IMR-90 (cell line): ENCODE measurements around the gene FLRT1. TPM values are rescaled to one million over a fixed set of nuclear protein-coding genes. Genes with fewer than 3 reads are reported as not detected.

Source experiments
- ATAC-seq: fragments of 200-7000 bp; cut with Tn5 transposase; 2 replicates; pipeline ENCODE4 v1.9.1; 2020; ENCODE audit warnings: low read depth, mild to moderate bottlenecking, moderate library complexity
- BruUV-seq: library from RNA; stranded (reverse); fragments of 400-500 nt; replicated peaks from 2 replicates; lab custom pipeline; 2021; lab: Mats Ljungman, UMichigan
- CTCF ChIA-PET: fragments of 300-600 bp; formaldehyde crosslinking; extraction: SDS; loops from one replicate; lab custom pipeline; 2021; ENCODE audit warnings: antibody characterized with exemption; lab: Yijun Ruan, JAX
- POLR2A ChIA-PET: fragments of 300-600 bp; sonication (Branson Sonifier 250); formaldehyde crosslinking; loops from one replicate; lab custom pipeline; 2022; ENCODE audit warnings: antibody characterized with exemption; ENCODE audit not compliant: unreplicated experiment; lab: Charles Lee
- DNase-seq: peaks from one replicate; pipeline ENCODE4 v3.0.0; 2013
- H2AFZ ChIP-seq: replicated peaks from 2 replicates; pipeline ENCODE3; 2013; ENCODE audit warnings: low read length, mild to moderate bottlenecking; ENCODE audit not compliant: poor library complexity
- H2AK5ac ChIP-seq: 2 replicates; pipeline ENCODE4 v1.6.1; 2013; ENCODE audit warnings: low read depth, low read length, inconsistent platforms
- H2AK9ac ChIP-seq: replicated peaks from 2 replicates; pipeline ENCODE3; 2013; ENCODE audit warnings: mild to moderate bottlenecking, low read depth, low read length, moderate library complexity; ENCODE audit not compliant: poor library complexity
- H2BK120ac ChIP-seq: 2 replicates; pipeline ENCODE4 v1.6.1; 2013; ENCODE audit warnings: low read depth, low read length, inconsistent platforms
- H2BK15ac ChIP-seq: 3 replicates; pipeline ENCODE4 v1.6.1; 2013; ENCODE audit warnings: low read depth, low read length, inconsistent platforms
- H2BK20ac ChIP-seq: 2 replicates; pipeline ENCODE4 v1.6.1; 2013; ENCODE audit warnings: low read depth, mild to moderate bottlenecking, inconsistent platforms, low read length, moderate library complexity
- H2BK5ac ChIP-seq: 2 replicates; pipeline ENCODE4 v1.6.1; 2013; ENCODE audit warnings: mild to moderate bottlenecking, low read depth, low read length, inconsistent platforms; ENCODE audit not compliant: poor library complexity, severe bottlenecking
- H3K14ac ChIP-seq: replicated peaks from 2 replicates; pipeline ENCODE4 v1.6.1; 2013; ENCODE audit warnings: low read depth, low read length, inconsistent platforms
- H3K18ac ChIP-seq: 2 replicates; pipeline ENCODE4 v1.6.1; 2013; ENCODE audit warnings: low read depth, low read length, control low read depth
- H3K23ac ChIP-seq: 2 replicates; pipeline ENCODE4 v1.6.1; 2013; ENCODE audit warnings: low read depth, low read length, inconsistent platforms
- H3K27ac ChIP-seq: 2 replicates; pipeline ENCODE4 v1.5.1; 2013; ENCODE audit warnings: mild to moderate bottlenecking, control low read depth, low read length; ENCODE audit not compliant: insufficient read depth
- H3K27me3 ChIP-seq: 2 replicates; pipeline ENCODE4 v1.6.1; 2013; ENCODE audit warnings: low read length; ENCODE audit not compliant: control insufficient read depth, insufficient read depth
- H3K36me3 ChIP-seq: 2 replicates; pipeline ENCODE4 v1.6.1; 2013; ENCODE audit warnings: low read length, mixed read lengths; ENCODE audit not compliant: control insufficient read depth, insufficient read depth
- H3K4ac ChIP-seq: 2 replicates; pipeline ENCODE4 v1.6.1; 2013; ENCODE audit warnings: low read depth, low read length, inconsistent platforms
- H3K4me1 ChIP-seq: 2 replicates; pipeline ENCODE4 v1.6.1; 2013; ENCODE audit warnings: low read length, mixed read lengths; ENCODE audit not compliant: control insufficient read depth, insufficient read depth
- H3K4me2 ChIP-seq: 2 replicates; pipeline ENCODE4 v1.6.1; 2013; ENCODE audit warnings: low read depth, mild to moderate bottlenecking, control low read depth, low read length, moderate library complexity
- H3K4me3 ChIP-seq: 2 replicates; pipeline ENCODE4 v1.5.1; 2013; ENCODE audit warnings: low read depth, mild to moderate bottlenecking, control low read depth, low read length, moderate library complexity; ENCODE audit not compliant: insufficient read depth
- H3K56ac ChIP-seq: 2 replicates; pipeline ENCODE4 v1.6.1; 2013; ENCODE audit warnings: low read length, inconsistent platforms; ENCODE audit not compliant: insufficient read depth; ENCODE audit errors: extremely low read depth
- H3K79me1 ChIP-seq, 2 experiments: 2 replicates each; pipeline ENCODE4 v1.6.1; 2013; ENCODE audit warnings: low read length in 2 of 2, inconsistent platforms in 1 of 2, low read depth in 1 of 2
- H3K9ac ChIP-seq: 2 replicates; pipeline ENCODE4 v1.6.1; 2013; ENCODE audit warnings: low read depth, low read length, control low read depth
- H3K9me1 ChIP-seq: 2 replicates; pipeline ENCODE4 v1.6.1; 2013; ENCODE audit warnings: low read length, inconsistent platforms; ENCODE audit not compliant: insufficient read depth
- H3K9me3 ChIP-seq: 2 replicates; pipeline ENCODE4 v1.6.1; 2013; ENCODE audit warnings: low read length; ENCODE audit not compliant: control insufficient read depth, insufficient read depth
- H4K20me1 ChIP-seq: 2 replicates; pipeline ENCODE4 v1.6.1; 2013; ENCODE audit warnings: low read length, inconsistent platforms; ENCODE audit not compliant: insufficient read depth
- H4K5ac ChIP-seq: 2 replicates; pipeline ENCODE4 v1.6.1; 2013; ENCODE audit warnings: mild to moderate bottlenecking, low read depth, low read length, control low read depth
- H4K8ac ChIP-seq, 2 experiments: 2 replicates each; pipeline ENCODE4 v1.6.1; 2013; ENCODE audit warnings: low read depth in 2 of 2, low read length in 2 of 2, control low read depth in 1 of 2, inconsistent platforms in 1 of 2
- H4K91ac ChIP-seq: 2 replicates; pipeline ENCODE4 v1.6.1; 2013; ENCODE audit warnings: low read depth, low read length, inconsistent platforms; ENCODE audit not compliant: insufficient read depth
- BHLHE40 ChIP-seq: fragments of 150-350 bp; IDR thresholded peaks from 2 replicates; pipeline ENCODE4 v1.6.1; 2016; ENCODE audit warnings: mild to moderate bottlenecking, low read depth, low read length
- CEBPB ChIP-seq: IDR thresholded peaks from 2 replicates; pipeline ENCODE4 v1.6.1; 2012; ENCODE audit warnings: low read depth, low read length, improper control_type of control experiment
- MAFK ChIP-seq: IDR thresholded peaks from 2 replicates; pipeline ENCODE4 v1.6.1; 2012; ENCODE audit warnings: low read depth, low read length, improper control_type of control experiment
- MAZ ChIP-seq: IDR thresholded peaks from 2 replicates; pipeline ENCODE4 v1.6.1; 2012; ENCODE audit warnings: low read depth, mild to moderate bottlenecking, low read length, improper control_type of control experiment, moderate library complexity, borderline replicate concordance
- MXI1 ChIP-seq: IDR thresholded peaks from 2 replicates; pipeline ENCODE4 v1.6.1; 2012; ENCODE audit warnings: low read depth, mild to moderate bottlenecking, low read length, moderate library complexity, borderline replicate concordance
- RAD21 ChIP-seq: IDR thresholded peaks from 2 replicates; pipeline ENCODE4 v1.6.1; 2012; ENCODE audit warnings: low read length, improper control_type of control experiment
- RFX5 ChIP-seq: IDR thresholded peaks from 2 replicates; pipeline ENCODE4 v1.8.0; 2012; ENCODE audit warnings: low read depth, mild to moderate bottlenecking, low read length, moderate library complexity
- SMC3 ChIP-seq: fragments of 150-350 bp; IDR thresholded peaks from 2 replicates; pipeline ENCODE4 v1.6.1; 2016; ENCODE audit warnings: low read depth, mild to moderate bottlenecking, antibody characterized with exemption, low read length, moderate library complexity
- WGBS, 2 experiments: methylation state at CpG; one replicate each; pipeline versions ENCODE4 v1.1.5 to v1.1.7; 2013; ENCODE audit warnings: missing lambda C conversion rate in 2 of 2; ENCODE audit not compliant: insufficient read length in 1 of 2; ENCODE audit errors: extremely low coverage in 2 of 2; 5-methylcytosine and 5-hydroxymethylcytosine counted together
- dilution Hi-C: fragments of 300-500 bp; cut with HindIII; formaldehyde crosslinking; loops from one replicate; pipeline ENCODE4 v1.14.3; 2018; ENCODE audit warnings: low sequenced_read_pairs; ENCODE audit not compliant: unreplicated experiment
- in situ Hi-C: fragments of 300-500 bp; cut with MboI; formaldehyde crosslinking; loops from 3 replicates; pipeline ENCODE4 v1.14.3; 2019; ENCODE audit warnings: low sequenced_read_pairs, inconsistent platforms, mixed read lengths
- intact Hi-C: fragments of 100-400 bp; cut with micrococcal nuclease; formaldehyde crosslinking; loops from 2 replicates; pipeline ENCODE4 v1.10.0; 2022
- polyA plus RNA-seq, 3 experiments: library from polyadenylated mRNA; depleted of rRNA; stranded (reverse); fragments of >200 nt; gene quantifications; 2 replicates each; pipeline ENCODE4 v1.2.3, GENCODE V29; 2012; ENCODE audit warnings: low replicate concordance in 1 of 3
- total RNA-seq: library from RNA; depleted of rRNA; stranded (reverse); fragments of >200 nt; gene quantifications from 2 replicates; pipeline ENCODE4 v1.2.3, GENCODE V29; 2012
- TF ChIP-seq, protein P1 (sequence below): fragments of 150-350 bp; IDR thresholded peaks from 2 replicates; pipeline ENCODE4 v1.6.1; 2017; ENCODE audit warnings: mild to moderate bottlenecking, antibody characterized with exemption, low read length, low read depth

The FLRT1 gene
- total and polyA plus RNA-seq, 2 of the 4 experiments (the other 2 are of a cell fraction): under 0.01 to 0.07 TPM

DNA sequence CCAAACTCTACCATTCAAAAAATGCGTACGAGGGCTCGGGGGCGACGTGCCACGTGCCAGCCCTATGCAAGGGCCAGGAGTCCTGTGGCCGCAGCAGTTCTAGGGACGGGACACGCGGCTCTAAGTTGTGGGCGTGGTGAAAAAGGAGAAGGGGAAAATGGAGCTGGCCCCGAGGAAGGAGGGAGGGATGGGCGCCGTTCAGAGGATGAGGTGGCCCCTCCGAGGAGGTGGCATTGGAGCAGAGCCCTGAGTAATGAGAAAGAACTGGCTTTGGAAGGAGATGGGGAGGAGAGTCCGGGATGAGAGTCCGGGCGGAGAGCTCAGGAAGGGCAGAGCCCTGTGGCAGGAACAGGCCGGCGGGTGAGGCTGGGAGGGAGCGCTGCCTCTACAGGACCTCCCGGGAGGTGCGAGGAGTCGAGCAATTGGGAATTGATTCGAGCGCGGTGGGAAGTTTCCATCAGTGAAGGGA is 28.5 kb upstream of the FLRT1 start:
- Histone ChIP-seq H4K8ac (peak overlapping the region in 1 of 2 experiments; percentile 62; a peak in 2 of 4 replicates), H3K56ac (no peak overlapping the region), H2BK15ac (no peak overlapping the region; the same call in 2 of the 3 replicates), H3K4me3 (peak overlapping the region; percentile 4; the same call in 1 of the 2 replicates), H3K79me1 (no peaks in the 10 kb centered on the region), H2BK5ac (no peak overlapping the region), H3K4me2 (peak overlapping the region; percentile 57), H2AFZ (peak overlapping the region; percentile 89), H3K9ac (0 out of 2 replicates have a peak overlapping the region, but pooled peaks have one; percentile 12), H3K36me3 (no peaks in the 10 kb centered on the region), H2AK9ac (peak overlapping the region; percentile 91), H3K18ac (no peak overlapping the region), H4K20me1 (no peaks in the 10 kb centered on the region), H4K91ac (peak overlapping the region; percentile 17; the same call in 1 of the 2 replicates), H3K23ac (0 out of 2 replicates have a peak overlapping the region, but pooled peaks have one; percentile 23), H3K4ac (peak overlapping the region; percentile 37), H2BK120ac (peak overlapping the region; percentile 6; the same call in 1 of the 2 replicates), H2AK5ac (peak overlapping the region; percentile 29), H3K14ac (peak overlapping the region; percentile 12), H4K5ac (no peak overlapping the region), H3K9me1 (no peaks in the 10 kb centered on the region), H2BK20ac (no peak overlapping the region), H3K27ac (no peak overlapping the region), H3K9me3 (no peaks in the 10 kb centered on the region), H3K4me1 (peaks cover 10% of the 10 kb centered on the region), H3K27me3 (no peaks in the 10 kb centered on the region)
- dilution Hi-C loops: no loop called here
- intact Hi-C loops: loop anchor here (10.0 kb wide), 1 partner anchor 298 kb away; the partner anchor contains the start of genes CATSPERZ and ESRRA
- no TSS peak for BruUV-seq
- ChIA-PET POLR2A (interaction anchor here (0.6 kb wide), 1 partner anchor 346 kb away, joined by 5 read pairs; no protein-coding TSS in a partner anchor), CTCF (interaction anchor here (1.4 to 1.5 kb wide), 2 partner anchors 141 to 142 kb away, joined by 3 to 4 read pairs; no protein-coding TSS in a partner anchor)
- no peak for TF ChIP-seq BHLHE40
- TF ChIP-seq, protein P1, sequence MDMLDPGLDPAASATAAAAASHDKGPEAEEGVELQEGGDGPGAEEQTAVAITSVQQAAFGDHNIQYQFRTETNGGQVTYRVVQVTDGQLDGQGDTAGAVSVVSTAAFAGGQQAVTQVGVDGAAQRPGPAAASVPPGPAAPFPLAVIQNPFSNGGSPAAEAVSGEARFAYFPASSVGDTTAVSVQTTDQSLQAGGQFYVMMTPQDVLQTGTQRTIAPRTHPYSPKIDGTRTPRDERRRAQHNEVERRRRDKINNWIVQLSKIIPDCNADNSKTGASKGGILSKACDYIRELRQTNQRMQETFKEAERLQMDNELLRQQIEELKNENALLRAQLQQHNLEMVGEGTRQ: no peak
- no peak for TF ChIP-seq CEBPB
- no peak for TF ChIP-seq RAD21
- no peak for TF ChIP-seq MAZ
- no peak for TF ChIP-seq MAFK
- TF ChIP-seq SMC3: no peak
- no peak for TF ChIP-seq MXI1
- no peak for TF ChIP-seq RFX5
- ATAC-seq (peak; percentile 58), DNase-seq (no peak)
- in situ Hi-C loops: no loop called here
- 6% methylated on average over 17 of the region's 27 CpGs; no CpG with 5 or more reads in 1 of the 2 experiments for WGBS, 2 experiments
